DMS114 treated with DMSO at 0.1 percent for 48 hours (cell line): Measurements from ENCODE around the gene NKX1-2.
"Not testable (repeated sequence)": the region's sequence is repeated elsewhere in the genome, so short reads cannot be mapped to it uniquely, and the experiment has no call there.

ENCODE experiments used
- DNase-seq: peaks from one replicate; lab custom pipeline; 2025; ENCODE audit not compliant: unreplicated experiment; lab: John Stamatoyannopoulos, UW

The NKX1-2 gene

GRCh38 chr10:124453960-124454610 is 4.2 kb upstream of the NKX1-2 start:
- no peak for DNase-seq

- DNase-seq, result no peak
These were observed 1.4 kb upstream of the NKX1-2 start for GRCh38 chr10:124451276-124451675.

DNA sequence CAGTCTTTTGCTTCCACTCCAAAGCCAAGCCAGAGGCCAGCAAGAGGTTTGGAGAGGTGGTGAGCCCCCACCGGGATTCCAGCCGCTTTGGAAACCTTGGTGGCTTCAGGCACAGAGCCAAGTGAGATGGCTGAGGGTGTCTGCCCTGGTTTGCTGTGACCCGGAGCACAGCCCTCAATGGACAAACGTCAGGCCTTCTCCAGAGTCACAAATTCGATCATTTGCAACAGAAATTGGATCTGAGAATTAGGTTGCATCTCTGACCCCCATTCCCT is 885 bp upstream of the NKX1-2 start:
- no peak for DNase-seq

DNA sequence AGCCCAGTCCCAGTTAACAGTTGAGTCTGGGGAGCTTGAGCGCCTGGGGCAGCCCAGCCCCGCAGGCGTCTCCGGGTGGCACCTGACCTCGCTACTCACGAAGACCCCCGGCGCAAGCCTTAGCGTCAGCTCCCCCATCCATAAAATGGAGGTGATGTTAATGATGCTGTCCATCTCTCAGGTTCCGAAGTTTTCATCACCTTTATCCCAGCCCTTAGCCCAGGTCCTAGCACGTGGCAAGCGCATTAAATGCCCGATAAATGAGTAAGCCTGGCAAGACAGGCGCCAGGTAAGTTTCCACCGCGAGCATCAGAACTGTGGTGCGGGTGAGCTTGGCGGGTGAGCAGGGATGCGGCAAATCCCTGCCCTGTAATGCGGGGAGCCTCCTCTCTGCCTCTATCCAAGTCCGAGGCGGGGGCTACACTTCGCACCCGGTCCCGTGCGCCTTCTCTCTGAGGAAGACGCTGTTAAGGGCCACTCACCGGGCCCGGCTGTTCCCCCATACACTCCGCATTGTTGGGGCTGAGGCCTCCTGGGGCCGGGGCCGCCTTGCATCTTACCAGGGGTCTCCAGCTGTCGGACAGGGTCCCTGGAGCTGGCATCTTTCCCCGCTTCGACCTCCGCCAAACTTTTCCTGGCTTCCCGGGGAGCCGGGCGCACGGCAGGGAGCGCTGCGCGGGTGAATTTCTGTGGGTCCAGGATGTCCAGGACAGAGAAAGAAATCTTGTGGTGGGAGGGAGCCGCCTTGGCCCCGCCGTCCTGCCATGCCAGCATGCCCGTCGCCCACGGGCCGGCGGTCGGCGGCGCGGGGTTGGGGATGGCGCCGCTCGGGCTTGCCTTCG is 444 bp downstream of the NKX1-2 start:
- DNase-seq, result no peak

DNA sequence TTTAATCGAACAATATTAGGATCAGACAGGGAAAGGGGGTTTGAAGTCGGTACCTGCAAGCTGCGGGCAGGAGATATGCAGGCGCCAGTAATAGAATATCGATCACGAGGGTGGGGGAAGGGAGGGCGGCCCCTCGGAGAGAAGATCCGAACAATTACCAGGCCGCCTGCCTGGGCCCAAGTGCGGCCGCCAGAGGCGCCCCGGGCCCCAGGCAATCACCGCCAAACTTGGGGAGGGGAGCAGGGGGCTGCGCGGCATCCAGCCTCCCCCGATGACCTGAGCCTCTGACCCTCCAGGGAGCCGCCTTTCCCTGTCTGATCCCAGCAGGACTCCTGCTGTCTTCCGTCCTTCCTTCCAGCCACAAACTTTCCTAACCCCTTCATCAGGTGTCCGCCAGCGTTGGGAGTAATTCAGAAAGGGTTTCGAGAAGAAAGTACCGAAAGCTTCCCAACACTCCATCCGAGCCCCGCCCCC is 1.1 kb downstream of the NKX1-2 start:
- DNase-seq, result no peak

GRCh38 chr10:124447751-124448466 is 1.9 kb downstream of the NKX1-2 start:
- DNase-seq, result no peak

GRCh38 chr10:124446830-124447750 is 2.7 kb downstream of the NKX1-2 start:
- no peak for DNase-seq

DNA sequence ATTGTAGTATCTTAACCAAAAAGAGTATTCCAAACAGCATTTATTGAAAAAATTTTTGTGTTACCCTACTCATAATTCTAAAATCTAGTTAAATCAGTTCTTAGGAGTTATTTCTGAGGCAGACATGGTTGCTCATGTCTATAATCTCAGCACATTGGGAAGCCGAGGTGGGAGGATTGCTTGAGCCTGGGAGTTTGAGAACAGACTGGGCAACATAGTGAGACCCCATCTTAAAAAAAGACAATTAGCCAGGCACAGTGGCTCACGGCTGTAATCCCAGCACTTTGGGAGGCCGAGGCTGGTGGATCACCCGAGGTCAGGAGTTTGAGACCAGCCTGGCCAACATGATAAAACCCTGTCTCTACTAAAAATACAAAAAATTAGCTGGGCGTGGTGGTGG is 8.1 kb downstream of the NKX1-2 start:
- DNase-seq, result not testable (repeated sequence)

- DNase-seq, result no peak
These were observed 13.6 kb downstream of the NKX1-2 start for GRCh38 chr10:124436191-124436638.

DNA sequence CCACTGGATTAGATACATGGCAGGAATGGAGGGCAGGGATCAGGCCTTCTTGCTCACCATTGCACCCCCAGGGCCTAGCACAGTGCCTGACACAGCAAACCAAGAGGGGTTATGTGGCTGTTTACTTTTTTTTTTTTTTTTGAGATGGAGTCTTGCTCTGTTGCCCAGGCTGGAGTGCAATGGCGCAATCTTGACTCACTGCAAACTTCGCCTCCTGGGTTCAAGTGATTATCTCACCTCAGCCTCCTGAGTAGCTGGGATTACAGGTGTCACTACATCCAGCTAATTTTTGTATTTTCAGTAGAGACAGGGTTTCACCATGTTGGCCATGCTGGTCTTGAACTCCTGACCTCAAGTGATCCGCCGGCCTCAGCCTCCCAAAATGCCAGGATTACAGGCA is 14.2 kb downstream of the NKX1-2 start:
- DNase-seq, result not testable (repeated sequence)

DNA sequence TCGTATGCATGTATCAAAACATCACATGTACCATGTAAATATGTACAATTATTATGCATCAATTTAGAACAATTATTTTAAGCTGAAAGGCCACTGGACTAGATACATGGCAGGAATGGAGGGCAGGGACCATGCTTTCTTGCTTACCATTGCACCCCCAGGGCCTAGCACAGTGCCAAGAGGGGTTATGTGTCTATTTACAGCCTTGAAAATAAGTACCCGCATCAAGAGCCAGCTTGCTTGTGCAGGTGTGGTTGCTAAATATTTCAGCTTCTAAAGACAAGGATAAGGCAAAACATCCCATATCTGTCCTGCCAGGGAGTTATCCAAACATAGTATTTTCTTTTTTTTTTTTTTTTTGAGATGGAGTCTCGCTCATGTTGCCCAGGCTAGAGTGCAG is 16.4 kb downstream of the NKX1-2 start:
- no peak for DNase-seq

GRCh38 chr10:124430077-124430476 is 19.8 kb downstream of the NKX1-2 start:
- DNase-seq, result no peak

DNA sequence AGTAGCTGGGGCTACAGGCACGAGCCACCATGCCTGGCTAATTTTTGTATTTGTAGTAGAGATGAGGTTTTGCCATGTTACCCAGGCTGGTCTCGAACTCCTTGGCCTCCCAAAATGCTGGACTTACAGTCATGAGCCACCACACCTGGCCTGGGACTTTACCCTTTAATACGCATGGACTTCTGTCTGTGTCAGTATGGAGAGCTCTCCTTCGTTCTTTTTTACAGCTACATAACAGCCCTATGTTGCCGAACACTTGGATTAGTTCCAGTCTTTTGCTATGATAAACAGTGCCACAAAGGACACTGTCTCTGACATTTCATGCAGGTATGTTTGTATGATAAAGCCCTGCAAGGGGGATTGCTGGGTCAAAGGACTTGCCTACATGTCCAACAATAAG is 20.3 kb downstream of the NKX1-2 start:
- no peak for DNase-seq

DNA sequence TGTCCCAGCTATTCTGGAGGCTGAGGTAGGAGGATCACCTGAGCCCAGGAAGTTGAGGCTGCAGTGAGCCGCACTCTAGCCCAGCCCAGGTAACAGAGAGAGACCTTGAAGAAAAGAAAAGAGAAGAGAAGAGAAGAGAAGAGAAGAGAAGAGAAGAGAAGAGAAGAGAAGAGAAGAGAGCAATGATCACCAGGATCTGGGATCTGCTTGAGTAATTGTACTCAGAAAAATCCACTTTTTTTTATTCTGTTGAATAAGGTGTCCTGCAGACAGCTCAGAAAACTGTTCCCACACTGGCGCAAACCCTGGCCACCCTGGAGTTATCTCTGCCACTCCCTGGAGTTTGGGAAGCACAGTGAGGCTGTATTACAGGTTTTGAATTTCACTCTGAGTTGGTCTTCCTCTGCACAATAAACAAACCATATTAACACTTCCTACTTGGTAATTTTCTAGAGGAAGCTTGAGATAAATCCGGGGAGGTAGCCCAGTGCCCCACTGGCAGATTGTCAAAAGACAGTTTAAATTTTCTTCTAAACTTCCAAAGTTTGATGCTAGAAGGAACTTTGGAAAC is 21.5 kb downstream of the NKX1-2 start:
- DNase-seq, result no peak

- no peak for DNase-seq
These were observed 24.4 kb downstream of the NKX1-2 start for GRCh38 chr10:124425227-124425962.

DNA sequence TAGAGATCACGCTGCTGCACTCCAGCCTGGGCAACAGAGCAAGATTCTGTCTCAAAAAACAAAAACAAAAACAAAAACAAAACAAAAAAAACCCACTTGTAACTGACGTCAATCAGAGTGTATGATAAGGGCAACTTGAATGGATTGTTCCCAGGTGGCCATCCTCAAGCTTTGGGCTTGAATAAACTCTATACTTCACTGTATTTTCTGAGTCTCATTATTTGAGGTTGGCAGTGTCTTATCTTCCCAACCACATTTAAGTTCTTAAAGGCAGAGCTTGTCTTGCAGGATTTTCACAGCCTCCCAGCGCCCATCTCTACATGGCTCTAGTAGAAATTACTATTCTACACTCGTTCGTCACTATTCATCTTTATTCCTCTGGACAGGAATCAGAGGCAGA is 26.0 kb downstream of the NKX1-2 start:
- DNase-seq, result no peak

- DNase-seq, result no peak
These were observed 27.1 kb downstream of the NKX1-2 start for GRCh38 chr10:124422742-124423141.

DNA sequence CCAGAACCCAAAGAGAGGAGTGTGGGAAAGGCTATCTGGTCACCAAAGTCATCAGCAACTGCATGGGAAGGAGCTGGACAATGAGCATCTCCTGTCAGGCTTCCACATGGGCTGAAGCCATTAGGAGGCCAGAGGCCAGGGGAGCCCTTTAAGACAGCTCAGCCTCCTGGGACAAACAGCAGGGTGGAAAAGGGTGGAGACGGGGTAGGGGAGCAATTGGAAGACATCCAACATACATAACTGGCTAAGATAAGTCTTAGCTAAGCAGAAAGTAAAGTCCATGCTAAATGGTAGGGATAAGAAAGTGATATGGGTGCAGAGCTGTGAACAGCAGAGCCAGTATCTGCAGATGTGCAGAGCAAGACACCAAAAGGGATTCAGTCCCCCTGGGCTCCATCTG is 29.6 kb downstream of the NKX1-2 start:
- no peak for DNase-seq

- no peak for DNase-seq
These were observed 30.2 kb downstream of the NKX1-2 start for GRCh38 chr10:124419635-124420034.
